Measurements from ENCODE around the gene NABP2. TPM values are rescaled to one million over a fixed set of nuclear protein-coding genes. Genes with fewer than 3 reads are reported as not detected.

The NABP2 gene
- total and polyA plus RNA-seq, 3 donors from 2014 or later: 27.5 to 40.8 (median 30.4) TPM

- Histone ChIP-seq H3K4me3 (peak overlapping the region; percentile 65 to 95), H3K27ac (peak overlapping the region; percentile 89 to 98), H3K4me1 (peaks cover 37% of the 10 kb centered on the region), H3K36me3 (ENCODE audit: low read depth, missing control alignments) (no peaks in the 10 kb centered on the region), H3K27me3 (no peaks in the 10 kb centered on the region), H3K9me3 (no peaks in the 10 kb centered on the region)
- 2 to 10% methylated on average over 10 of the region's 10 CpGs for WGBS, 2 donors
- TF ChIP-seq POLR2A (IDR thresholded peaks at IDR 0.05) (no peak), CTCF (IDR thresholded peaks at IDR 0.05) (no peak)
- DNase-seq: no peak
- intact Hi-C loops (cut with DNase I; ENCODE audit: low total_unique reads): no loop called here
Measured at GRCh38 chr12:56220611-56221231, 3.4 kb upstream of the NABP2 start.

GRCh38 chr12:56221232-56221756 is 2.8 kb upstream of the NABP2 start:
- H3K9me3 ChIP-seq: no peaks in the 10 kb centered on the region

GRCh38 chr12:56221757-56222530 is 2.2 kb upstream of the NABP2 start, which contains the start of gene RNF41:
TSS of gene RNF41 (minus strand) at chr12:56221922. CDS start at chr12:56214047, 7,875 bp downstream.
- peaks cover 37% of the 10 kb centered on the region for H3K4me1 ChIP-seq
- WGBS, 2 donors: 0 to 1% methylated on average over 25 to 42 of the region's 42 CpGs
- intact Hi-C loops (cut with DNase I; ENCODE audit: low total_unique reads): no loop called here

More at GRCh38 chr12:56221232-56221756, 2.8 kb upstream of the NABP2 start:
- H3K27me3 ChIP-seq: no peaks in the 10 kb centered on the region
- WGBS, 2 donors: 1% methylated on average over 12 to 21 of the region's 21 CpGs
- H3K27ac ChIP-seq: peak overlapping the region; percentile 89 to 98
- no peaks in the 10 kb centered on the region for H3K36me3 ChIP-seq (ENCODE audit: low read depth, missing control alignments)
- intact Hi-C loops (cut with DNase I; ENCODE audit: low total_unique reads): no loop called here
- peak overlapping the region; percentile 65 to 95 for H3K4me3 ChIP-seq
- TF ChIP-seq POLR2A (IDR thresholded peaks at IDR 0.05) (no peak), CTCF (IDR thresholded peaks at IDR 0.05) (no peak)
- DNase-seq: peak; percentile 56
- H3K4me1 ChIP-seq: peaks cover 37% of the 10 kb centered on the region

GRCh38 chr12:56222531-56222895 is 1.6 kb upstream of the NABP2 start:
- no peaks in the 10 kb centered on the region for H3K27me3 ChIP-seq
- 0 to 3% methylated on average over 4 of the region's 4 CpGs for WGBS, 2 donors
- H3K36me3 ChIP-seq (ENCODE audit: low read depth, missing control alignments): no peaks in the 10 kb centered on the region
- H3K27ac ChIP-seq: peak overlapping the region; percentile 89 to 98
- DNase-seq: no peak
- H3K4me3 ChIP-seq: peak overlapping the region; percentile 65 to 95
- intact Hi-C loops (cut with DNase I; ENCODE audit: low total_unique reads): no loop called here
- H3K4me1 ChIP-seq: peaks cover 37% of the 10 kb centered on the region
- TF ChIP-seq POLR2A (IDR thresholded peaks at IDR 0.05) (no peak), CTCF (IDR thresholded peaks at IDR 0.05) (no peak)
- no peaks in the 10 kb centered on the region for H3K9me3 ChIP-seq

More at GRCh38 chr12:56221757-56222530, 2.2 kb upstream of the NABP2 start, which contains the start of gene RNF41:
- Histone ChIP-seq H3K36me3 (ENCODE audit: low read depth, missing control alignments) (no peaks in the 10 kb centered on the region), H3K27me3 (no peaks in the 10 kb centered on the region), H3K9me3 (no peaks in the 10 kb centered on the region), H3K27ac (peak within 1 kb of the TSS; percentile 89 to 98), H3K4me3 (peak within 1 kb of the TSS; percentile 65 to 95)
- TF ChIP-seq POLR2A (IDR thresholded peaks at IDR 0.05) (peak; percentile 93), CTCF (IDR thresholded peaks at IDR 0.05) (peak in 1 of 3 experiments; percentile 14)
- peak; percentile 98 for DNase-seq

All from testis (tissue), 3 donors.